Measurements from ENCODE around the gene ARFIP2. TPM values are rescaled to one million over a fixed set of nuclear protein-coding genes. Genes with fewer than 3 reads are reported as not detected.
A peak's percentile ranks its signal among the peaks of the same experiment; 100 is the strongest.

ARFIP2 gene
- total RNA-seq, 1 experiment from 2014 or later = 65.2 TPM

- Histone ChIP-seq H3K4me2 (ENCODE audit: low read length) (peak overlapping the region; percentile 92), H4K20me1 (ENCODE audit: low read length) (no peaks in the 10 kb centered on the region), H3K36me3 (ENCODE audit: low read depth, low read length) (peaks cover 44% of the 10 kb centered on the region), H3K9ac (ENCODE audit: low read length) (peak overlapping the region; percentile 96), H3K9me3 (ENCODE audit: low read length) (no peaks in the 10 kb centered on the region), H3K4me1 (ENCODE audit: insufficient read depth, low read length) (peaks cover 12% of the 10 kb centered on the region), H3K9me2 (replicated peaks; ENCODE audit: low read length) (no peaks in the 10 kb centered on the region), H3F3A (ENCODE audit: low read length, unreplicated experiment) (no peaks in the 10 kb centered on the region), H3K79me2 (ENCODE audit: low read length) (peaks cover 57% of the 10 kb centered on the region), H2AFZ (ENCODE audit: low read length) (no peak overlapping the region), H3K4me3 (ENCODE audit: low read length) (peak overlapping the region; percentile 95), H3K27me3 (ENCODE audit: low read length) (no peaks in the 10 kb centered on the region), H3K27ac (ENCODE audit: low read length) (no peak overlapping the region)
- intact Hi-C loops (cut with micrococcal nuclease) = loop anchor here (5.0 kb wide), 1 partner anchor 120 kb away; the partner anchor contains the start of genes ILK and RRP8
- TF ChIP-seq CTCF (conservative IDR thresholded peaks at IDR 0.05; ENCODE audit: low read depth, low read length) (no peak), EZH2phosphoT487 (IDR thresholded peaks at IDR 0.05; ENCODE audit: borderline replicate concordance, low read length) (no peak), EZH2 (IDR thresholded peaks at IDR 0.05; ENCODE audit: low read length, unreplicated experiment) (no peak)
- ChIA-PET CTCF (no interaction called here), POLR2A (ENCODE audit: unreplicated experiment) (no interaction called here)
- no TSS peak for BruUV-seq (replicated peaks)
- ATAC-seq (no peak), DNase-seq (no peak)
Observed at GRCh38 chr11:6482441-6482840, 1.3 kb upstream of the ARFIP2 start.

GRCh38 chr11:6481924-6482275, 769 bp upstream of the ARFIP2 start:
- Histone ChIP-seq H3K9me3 (ENCODE audit: low read length) (no peaks in the 10 kb centered on the region), H3K79me2 (ENCODE audit: low read length) (peaks cover 57% of the 10 kb centered on the region), H3K36me3 (ENCODE audit: low read depth, low read length) (peaks cover 47% of the 10 kb centered on the region), H4K20me1 (ENCODE audit: low read length) (no peaks in the 10 kb centered on the region), H2AFZ (ENCODE audit: low read length) (peak overlapping the region; percentile 73), H3F3A (ENCODE audit: low read length, unreplicated experiment) (no peaks in the 10 kb centered on the region), H3K27ac (ENCODE audit: low read length) (peak overlapping the region; percentile 73), H3K4me2 (ENCODE audit: low read length) (peak overlapping the region; percentile 92), H3K9ac (ENCODE audit: low read length) (peak overlapping the region; percentile 96), H3K4me3 (ENCODE audit: low read length) (peak overlapping the region; percentile 95), H3K4me1 (ENCODE audit: insufficient read depth, low read length) (peaks cover 12% of the 10 kb centered on the region), H3K9me2 (replicated peaks; ENCODE audit: low read length) (no peaks in the 10 kb centered on the region), H3K27me3 (ENCODE audit: low read length) (no peaks in the 10 kb centered on the region)
- intact Hi-C loops (cut with micrococcal nuclease) = loop anchor here (1.0 to 5.0 kb wide), 3 partner anchors 120 to 201 kb away; partner anchors contain the start of genes ILK, MRPL17 and RRP8
- CTCF ChIA-PET = interaction anchor here (0.5 to 0.8 kb wide), 2 partner anchors 103 to 186 kb away, joined by 8 read pairs; no protein-coding TSS in a partner anchor
- ATAC-seq (peak; percentile 3; the same call in 1 of the 2 replicates), DNase-seq (no peak)
- no TSS peak for BruUV-seq (replicated peaks)
- TF ChIP-seq EZH2 (IDR thresholded peaks at IDR 0.05; ENCODE audit: low read length, unreplicated experiment) = no peak
- no peak for TF ChIP-seq CTCF (conservative IDR thresholded peaks at IDR 0.05; ENCODE audit: low read depth, low read length)
- no peak for TF ChIP-seq EZH2phosphoT487 (IDR thresholded peaks at IDR 0.05; ENCODE audit: borderline replicate concordance, low read length)
- POLR2A ChIA-PET (ENCODE audit: unreplicated experiment) = no interaction called here

GRCh38 chr11:6480299-6480914, 724 bp downstream of the ARFIP2 start:
- Histone ChIP-seq H3K4me1 (ENCODE audit: insufficient read depth, low read length) (peaks cover 21% of the 10 kb centered on the region), H3K9me2 (replicated peaks; ENCODE audit: low read length) (no peaks in the 10 kb centered on the region), H3K27me3 (ENCODE audit: low read length) (no peaks in the 10 kb centered on the region), H2AFZ (ENCODE audit: low read length) (peak overlapping the region; percentile 81; the same call in 1 of the 2 replicates), H3K9ac (ENCODE audit: low read length) (peak overlapping the region; percentile 96), H3K79me2 (ENCODE audit: low read length) (peaks cover 57% of the 10 kb centered on the region), H3K27ac (ENCODE audit: low read length) (peak overlapping the region; percentile 28; the same call in 1 of the 2 replicates), H3K36me3 (ENCODE audit: low read depth, low read length) (peaks cover 43% of the 10 kb centered on the region), H3F3A (ENCODE audit: low read length, unreplicated experiment) (no peaks in the 10 kb centered on the region), H4K20me1 (ENCODE audit: low read length) (no peaks in the 10 kb centered on the region), H3K4me3 (ENCODE audit: low read length) (peak overlapping the region; percentile 95), H3K9me3 (ENCODE audit: low read length) (no peaks in the 10 kb centered on the region), H3K4me2 (ENCODE audit: low read length) (peak overlapping the region; percentile 92)
- no peak for DNase-seq
- ChIA-PET POLR2A (ENCODE audit: unreplicated experiment) (no interaction called here), CTCF (no interaction called here)
- intact Hi-C loops (cut with micrococcal nuclease) = loop anchor here (5.0 kb wide), 1 partner anchor 122 kb away; the partner anchor contains the start of genes ILK and RRP8
- TF ChIP-seq EZH2phosphoT487 (IDR thresholded peaks at IDR 0.05; ENCODE audit: borderline replicate concordance, low read length) (no peak), CTCF (conservative IDR thresholded peaks at IDR 0.05; ENCODE audit: low read depth, low read length) (no peak), EZH2 (IDR thresholded peaks at IDR 0.05; ENCODE audit: low read length, unreplicated experiment) (no peak)
- TSS peak; percentile 54 for BruUV-seq (replicated peaks)
- no peak for ATAC-seq
